A172 (cell line): ENCODE results near the gene LPAR4. TPM values are rescaled to one million over a fixed set of nuclear protein-coding genes. Genes with fewer than 3 reads are reported as not detected.
A peak's percentile ranks its signal among the peaks of the same experiment; 100 is the strongest.
"Not testable (repeated sequence)": the region's sequence is repeated elsewhere in the genome, so short reads cannot be mapped to it uniquely, and the experiment has no call there.

ENCODE experiments used
- DNase-seq: peaks from one replicate; pipeline ENCODE4 v3.0.0-alpha.2; 2015; ENCODE audit warnings: low spot score
- total RNA-seq: library from RNA; depleted of rRNA; stranded (reverse); fragments of >200 nt; shearing (Covaris generic); gene quantifications from 2 replicates; pipeline ENCODE4 v1.2.3, GENCODE V29; 2014; rRNA removed

LPAR4 gene, protein sequence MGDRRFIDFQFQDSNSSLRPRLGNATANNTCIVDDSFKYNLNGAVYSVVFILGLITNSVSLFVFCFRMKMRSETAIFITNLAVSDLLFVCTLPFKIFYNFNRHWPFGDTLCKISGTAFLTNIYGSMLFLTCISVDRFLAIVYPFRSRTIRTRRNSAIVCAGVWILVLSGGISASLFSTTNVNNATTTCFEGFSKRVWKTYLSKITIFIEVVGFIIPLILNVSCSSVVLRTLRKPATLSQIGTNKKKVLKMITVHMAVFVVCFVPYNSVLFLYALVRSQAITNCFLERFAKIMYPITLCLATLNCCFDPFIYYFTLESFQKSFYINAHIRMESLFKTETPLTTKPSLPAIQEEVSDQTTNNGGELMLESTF
- total RNA-seq, result 0.07 TPM in 1 of 2 replicates, not detected in the other

GRCh38 chrX:78747489-78747888, at the start of gene LPAR4:
LPAR4 (plus strand) TSS chrX:78747720; CDS start chrX:78754870, 7,150 bp downstream.
- no peak for DNase-seq

GRCh38 chrX:78706071-78706470, 41.4 kb upstream of the LPAR4 start:
- DNase-seq, result no peak

DNA sequence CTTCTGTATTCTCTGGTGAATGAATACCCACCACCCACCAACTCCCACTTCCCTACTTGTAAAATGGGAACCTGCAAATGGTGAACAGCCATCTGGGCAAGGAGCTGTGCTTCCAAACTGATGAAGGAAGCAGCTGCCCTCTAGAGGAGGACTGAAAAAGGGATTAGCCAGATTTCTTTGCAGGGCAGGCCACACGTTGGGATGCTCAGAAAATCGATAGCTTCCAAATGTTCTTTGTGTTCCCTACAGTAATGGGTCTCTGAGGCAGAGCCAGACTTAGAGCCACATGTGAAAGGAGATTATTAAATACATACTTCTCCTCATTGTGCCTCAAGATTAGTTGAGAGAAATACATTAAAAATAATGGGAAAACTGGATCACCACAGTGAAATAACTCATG, 39.3 kb upstream of the LPAR4 start:
- peak; percentile 11 for DNase-seq

DNA sequence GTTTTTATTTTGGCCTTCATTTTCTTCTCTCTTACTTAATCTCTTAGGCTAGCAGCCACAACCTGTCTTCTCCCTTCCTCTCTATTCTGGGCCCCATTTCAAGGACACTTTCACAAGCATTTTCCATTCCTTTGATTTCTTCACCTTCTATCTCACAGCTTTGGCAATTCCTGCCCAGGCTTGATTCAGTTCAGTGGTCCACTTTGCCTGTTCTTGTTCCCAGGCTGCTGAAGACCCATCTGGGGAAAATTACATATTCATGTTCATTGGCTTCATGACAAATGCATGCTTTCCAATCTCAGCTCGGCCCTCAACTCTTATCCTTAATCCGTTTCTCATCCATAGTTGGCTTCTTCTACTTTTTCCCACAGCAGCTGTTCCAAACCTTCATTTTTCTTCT, 38.7 kb upstream of the LPAR4 start:
- no peak for DNase-seq

GRCh38 chrX:78710171-78710570, 37.3 kb upstream of the LPAR4 start:
- no peak for DNase-seq

- DNase-seq, result no peak
Observed at GRCh38 chrX:78712336-78712735, 35.2 kb upstream of the LPAR4 start.

GRCh38 chrX:78725287-78725686, 22.2 kb upstream of the LPAR4 start:
- DNase-seq, result no peak

GRCh38 chrX:78746496-78746895, 1.0 kb upstream of the LPAR4 start:
- no peak for DNase-seq

DNA sequence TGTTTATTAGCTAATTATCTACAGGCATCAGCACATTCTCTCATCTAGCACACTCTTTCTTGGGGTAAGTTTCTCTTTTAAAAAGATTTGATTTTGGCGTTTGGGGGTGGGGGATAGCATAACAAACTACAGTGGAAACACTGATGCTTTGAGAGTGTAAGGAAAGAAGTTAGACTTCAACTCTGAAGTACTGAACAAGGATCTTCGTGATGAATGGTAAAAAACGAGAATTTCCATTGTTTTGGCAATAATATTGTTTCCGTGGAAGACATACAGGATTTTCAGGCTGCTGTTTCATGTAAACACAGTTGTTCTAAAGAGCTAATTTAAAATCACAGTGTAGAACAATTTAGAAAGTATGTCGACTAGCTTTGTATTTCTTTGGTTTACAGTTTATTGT, 451 bp downstream of the LPAR4 start:
- DNase-seq, result no peak

GRCh38 chrX:78748846-78749245, 1.3 kb downstream of the LPAR4 start:
- no peak for DNase-seq

GRCh38 chrX:78753571-78753970, 6.1 kb downstream of the LPAR4 start:
- no peak for DNase-seq

DNA sequence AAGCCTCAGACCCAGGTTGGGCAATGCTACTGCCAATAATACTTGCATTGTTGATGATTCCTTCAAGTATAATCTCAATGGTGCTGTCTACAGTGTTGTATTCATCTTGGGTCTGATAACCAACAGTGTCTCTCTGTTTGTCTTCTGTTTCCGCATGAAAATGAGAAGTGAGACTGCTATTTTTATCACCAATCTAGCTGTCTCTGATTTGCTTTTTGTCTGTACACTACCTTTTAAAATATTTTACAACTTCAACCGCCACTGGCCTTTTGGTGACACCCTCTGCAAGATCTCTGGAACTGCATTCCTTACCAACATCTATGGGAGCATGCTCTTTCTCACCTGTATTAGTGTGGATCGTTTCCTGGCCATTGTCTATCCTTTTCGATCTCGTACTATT, 7.4 kb downstream of the LPAR4 start:
- DNase-seq, result no peak

DNA sequence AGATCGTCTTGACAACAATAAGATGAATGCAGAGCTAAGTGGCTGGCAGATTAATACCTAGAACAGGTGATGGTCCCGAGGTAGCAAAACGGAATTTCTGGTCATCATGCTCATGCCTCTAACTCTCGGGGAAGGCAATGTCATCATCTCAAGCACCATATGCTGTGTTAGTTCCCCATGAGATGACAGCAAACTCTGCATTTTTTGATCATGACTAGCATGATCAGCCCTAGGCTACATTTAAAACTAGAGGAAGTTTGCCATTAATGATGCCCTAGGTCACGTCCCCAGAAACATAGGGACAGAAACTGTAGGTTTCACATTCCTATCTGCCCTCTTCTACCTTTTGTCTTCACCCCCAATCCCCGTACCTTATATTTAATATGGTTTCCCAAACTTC, 11.6 kb downstream of the LPAR4 start:
- no peak for DNase-seq

DNA sequence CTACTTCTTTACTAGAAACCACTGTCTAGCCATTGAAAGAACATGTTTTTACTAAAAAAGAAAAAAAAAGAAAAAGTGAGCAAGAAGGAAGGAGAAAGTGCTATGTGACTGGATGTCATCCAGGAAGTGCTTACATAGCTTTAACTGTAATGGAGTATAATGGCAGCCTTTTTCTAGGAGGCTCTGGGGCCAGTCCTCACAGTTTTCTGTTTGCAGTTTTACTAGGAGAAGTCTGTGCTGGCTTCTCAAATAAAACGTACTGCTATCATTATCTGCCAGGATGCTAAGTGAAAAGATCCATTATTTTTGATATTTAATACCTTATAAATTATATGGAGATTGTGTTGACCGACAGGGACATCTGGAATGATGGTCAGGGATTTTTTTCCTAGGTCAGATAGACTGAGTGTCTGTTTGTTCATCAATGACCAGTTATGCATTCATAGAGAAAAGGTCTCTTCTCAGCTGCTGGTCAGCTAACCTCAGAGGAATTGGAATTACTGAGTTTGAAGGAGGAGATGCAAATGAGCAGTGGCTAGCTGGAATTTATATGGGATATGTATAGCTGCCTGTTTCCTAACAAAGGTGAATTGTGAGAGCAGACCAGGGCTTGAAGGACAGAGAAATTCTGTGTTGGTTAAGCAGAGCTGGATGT, 21.7 kb downstream of the LPAR4 start:
- DNase-seq, result no peak

GRCh38 chrX:78769946-78770345, 22.4 kb downstream of the LPAR4 start:
- no peak for DNase-seq

- no peak for DNase-seq
Observed at GRCh38 chrX:78796916-78797315, 49.4 kb downstream of the LPAR4 start.

GRCh38 chrX:78800114-78800513, 52.6 kb downstream of the LPAR4 start:
- DNase-seq, result no peak

DNA sequence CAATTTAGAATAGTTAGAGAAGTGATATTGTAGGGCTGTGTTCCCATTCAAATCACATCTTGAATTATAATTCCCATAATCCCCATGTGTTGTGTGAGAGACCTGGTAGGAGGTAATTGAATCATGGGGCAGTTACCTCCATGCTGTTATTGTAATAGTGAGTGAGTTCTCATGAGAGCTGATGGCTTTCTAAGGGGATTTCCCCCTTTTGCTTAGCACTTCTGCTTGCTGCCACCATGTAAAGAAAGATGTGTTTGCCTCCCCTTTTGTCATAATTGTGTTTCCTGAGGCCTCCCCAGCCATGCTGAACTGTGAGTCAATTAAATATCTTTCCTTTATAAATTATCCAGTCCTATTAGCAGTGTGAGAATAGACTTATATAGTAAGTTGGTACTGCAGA, 53.2 kb downstream of the LPAR4 start:
- no peak for DNase-seq

DNA sequence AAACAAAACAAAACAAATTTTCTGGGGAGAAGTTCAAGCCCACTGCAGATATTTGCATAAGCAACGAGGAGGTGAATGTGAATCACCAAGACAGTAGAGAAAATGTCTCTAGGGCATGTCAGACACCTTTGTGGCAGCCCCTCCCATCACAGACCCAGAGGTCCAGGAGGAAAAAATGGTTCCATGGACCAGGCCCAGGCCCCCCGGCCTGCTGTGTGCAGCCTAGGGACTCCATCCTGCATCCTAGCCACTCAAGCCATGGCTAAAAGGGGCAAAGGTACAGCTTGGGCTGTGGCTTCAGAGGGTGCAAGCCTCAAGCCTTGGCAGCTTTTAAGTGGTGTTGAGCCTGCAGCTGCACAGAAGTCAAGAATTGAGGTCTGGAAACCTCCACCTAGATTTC, 54.0 kb downstream of the LPAR4 start:
- no peak for DNase-seq

DNA sequence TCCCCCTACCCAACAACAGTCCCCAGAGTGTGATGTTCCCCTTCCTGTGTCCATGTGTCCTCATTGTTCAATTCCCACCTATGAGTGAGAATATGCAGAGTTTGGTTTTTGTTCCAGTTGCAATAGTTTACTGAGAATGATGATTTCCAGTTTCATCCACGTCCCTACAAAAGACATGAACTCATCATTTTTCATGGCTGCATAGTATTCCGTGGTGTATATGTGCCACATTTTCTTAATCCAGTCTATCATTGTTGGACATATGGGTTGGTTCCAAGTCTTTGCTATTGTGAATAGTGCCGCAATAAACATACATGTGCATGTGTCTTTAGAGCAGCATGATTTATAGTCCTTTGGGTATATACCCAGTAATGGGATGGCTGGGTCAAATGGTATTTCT, 55.0 kb downstream of the LPAR4 start:
- DNase-seq, result not testable (repeated sequence)
